NT2/D1 (cell line): ENCODE measurements around the gene RHOBTB1.

ENCODE experiments used
- DNase-seq: peaks from one replicate; pipeline ENCODE4 v3.0.0-alpha.2; 2011; ENCODE audit warnings: low read depth, low spot score
- H3K27me3 ChIP-seq: 2 replicates; pipeline ENCODE4 v1.6.0; 2011; ENCODE audit warnings: mild to moderate bottlenecking; ENCODE audit not compliant: insufficient read length, insufficient read depth
- H3K36me3 ChIP-seq: 2 replicates; pipeline ENCODE4 v1.6.1; 2011; ENCODE audit warnings: mild to moderate bottlenecking, low read length, mixed read lengths; ENCODE audit not compliant: insufficient read depth, insufficient read length
- H3K4me1 ChIP-seq: 2 replicates; pipeline ENCODE4 v1.5.1; 2011; ENCODE audit not compliant: insufficient read depth, insufficient read length
- H3K4me3 ChIP-seq: 2 replicates; pipeline ENCODE4 v1.5.1; 2011; ENCODE audit warnings: low read depth; ENCODE audit not compliant: insufficient read length
- H3K9ac ChIP-seq: 2 replicates; pipeline ENCODE4 v1.6.0; 2011; ENCODE audit warnings: low read depth; ENCODE audit not compliant: insufficient read length
- H3K9me3 ChIP-seq: 2 replicates; pipeline ENCODE4 v1.5.1; 2011; ENCODE audit warnings: mild to moderate bottlenecking, low read length; ENCODE audit not compliant: insufficient read depth
- SUZ12 ChIP-seq: IDR thresholded peaks from 2 replicates; pipeline ENCODE4 v1.6.1; 2011; ENCODE audit not compliant: insufficient read length, insufficient read depth; ENCODE audit errors: extremely low read depth
- YY1 ChIP-seq: IDR thresholded peaks from 2 replicates; pipeline ENCODE4 v1.6.1; 2011; ENCODE audit not compliant: insufficient read length, insufficient read depth
- ZNF274 ChIP-seq: IDR thresholded peaks from 2 replicates; pipeline ENCODE4 v1.6.1; 2011; ENCODE audit warnings: mild to moderate bottlenecking, low read depth, low read length

The RHOBTB1 gene

GRCh38 chr10:60955316-60955715, 11.3 kb upstream of the RHOBTB1 start:
- Histone ChIP-seq H3K27me3 (no peaks in the 10 kb centered on the region), H3K9me3 (no peaks in the 10 kb centered on the region), H3K36me3 (no peaks in the 10 kb centered on the region), H3K9ac (no peak overlapping the region), H3K4me1 (no peaks in the 10 kb centered on the region), H3K4me3 (no peak overlapping the region)
- TF ChIP-seq SUZ12 (no peak), YY1 (no peak), ZNF274 (no peak)
- DNase-seq: no peak

GRCh38 chr10:60954035-60954434, 10.1 kb upstream of the RHOBTB1 start:
- no peak for TF ChIP-seq SUZ12
- no peak for TF ChIP-seq ZNF274
- no peak for TF ChIP-seq YY1
- H3K9ac ChIP-seq: no peak overlapping the region

GRCh38 chr10:60953420-60953819, 9.4 kb upstream of the RHOBTB1 start:
- no peaks in the 10 kb centered on the region for H3K27me3 ChIP-seq
- no peaks in the 10 kb centered on the region for H3K36me3 ChIP-seq
- no peaks in the 10 kb centered on the region for H3K4me1 ChIP-seq
- no peak overlapping the region for H3K4me3 ChIP-seq
- no peak overlapping the region for H3K9ac ChIP-seq
- TF ChIP-seq YY1 (no peak), ZNF274 (no peak), SUZ12 (no peak)
- DNase-seq: no peak
- H3K9me3 ChIP-seq: no peaks in the 10 kb centered on the region

More at GRCh38 chr10:60954035-60954434, 10.1 kb upstream of the RHOBTB1 start:
- H3K9me3 ChIP-seq: no peaks in the 10 kb centered on the region
- DNase-seq: no peak
- H3K4me1 ChIP-seq: no peaks in the 10 kb centered on the region
- no peak overlapping the region for H3K4me3 ChIP-seq
- H3K27me3 ChIP-seq: no peaks in the 10 kb centered on the region
- no peaks in the 10 kb centered on the region for H3K36me3 ChIP-seq

- DNase-seq: no peak
- no peaks in the 10 kb centered on the region for H3K36me3 ChIP-seq
- no peaks in the 10 kb centered on the region for H3K9me3 ChIP-seq
- no peak overlapping the region for H3K4me3 ChIP-seq
- H3K9ac ChIP-seq: no peak overlapping the region
- no peaks in the 10 kb centered on the region for H3K4me1 ChIP-seq
- no peaks in the 10 kb centered on the region for H3K27me3 ChIP-seq
- TF ChIP-seq SUZ12: no peak
- TF ChIP-seq YY1: no peak
- no peak for TF ChIP-seq ZNF274
These were observed 8.8 kb upstream of the RHOBTB1 start for GRCh38 chr10:60952846-60953220.

GRCh38 chr10:60952067-60952845, 8.3 kb upstream of the RHOBTB1 start:
- H3K36me3 ChIP-seq: no peaks in the 10 kb centered on the region
- H3K4me3 ChIP-seq: no peak overlapping the region
- no peaks in the 10 kb centered on the region for H3K9me3 ChIP-seq
- no peaks in the 10 kb centered on the region for H3K4me1 ChIP-seq
- TF ChIP-seq YY1 (no peak), ZNF274 (no peak), SUZ12 (no peak)
- H3K27me3 ChIP-seq: no peaks in the 10 kb centered on the region
- no peak overlapping the region for H3K9ac ChIP-seq
- DNase-seq: no peak

GRCh38 chr10:60951272-60951724, 7.3 kb upstream of the RHOBTB1 start:
- no peaks in the 10 kb centered on the region for H3K27me3 ChIP-seq

GRCh38 chr10:60950300-60950699, 6.3 kb upstream of the RHOBTB1 start:
- Histone ChIP-seq H3K9ac (no peak overlapping the region), H3K27me3 (peaks cover 4% of the 10 kb centered on the region), H3K9me3 (no peaks in the 10 kb centered on the region), H3K4me1 (no peaks in the 10 kb centered on the region), H3K36me3 (no peaks in the 10 kb centered on the region), H3K4me3 (no peak overlapping the region)
- DNase-seq: no peak
- TF ChIP-seq SUZ12 (no peak), ZNF274 (no peak), YY1 (no peak)

More at GRCh38 chr10:60951272-60951724, 7.3 kb upstream of the RHOBTB1 start:
- Histone ChIP-seq H3K36me3 (no peaks in the 10 kb centered on the region), H3K9me3 (no peaks in the 10 kb centered on the region), H3K4me1 (no peaks in the 10 kb centered on the region), H3K4me3 (no peak overlapping the region), H3K9ac (no peak overlapping the region)
- TF ChIP-seq YY1 (no peak), ZNF274 (no peak), SUZ12 (no peak)
- no peak for DNase-seq
